HTR-8/SVneo (cell line): ENCODE results near the gene KIF6.
"Not testable (repeated sequence)": the region's sequence is repeated elsewhere in the genome, so short reads cannot be mapped to it uniquely, and the experiment has no call there.

Experiments
- DNase-seq: peaks from one replicate; pipeline ENCODE4 v3.0.0; 2011; ENCODE audit warnings: low spot score, mixed read lengths; ENCODE audit not compliant: insufficient read length
- FAIRE-seq: peaks from 2 replicates; lab custom pipeline; 2011; peaks lifted over from hg19 to GRCh38; lab: Jason Lieb, UNC

Gene KIF6

DNA sequence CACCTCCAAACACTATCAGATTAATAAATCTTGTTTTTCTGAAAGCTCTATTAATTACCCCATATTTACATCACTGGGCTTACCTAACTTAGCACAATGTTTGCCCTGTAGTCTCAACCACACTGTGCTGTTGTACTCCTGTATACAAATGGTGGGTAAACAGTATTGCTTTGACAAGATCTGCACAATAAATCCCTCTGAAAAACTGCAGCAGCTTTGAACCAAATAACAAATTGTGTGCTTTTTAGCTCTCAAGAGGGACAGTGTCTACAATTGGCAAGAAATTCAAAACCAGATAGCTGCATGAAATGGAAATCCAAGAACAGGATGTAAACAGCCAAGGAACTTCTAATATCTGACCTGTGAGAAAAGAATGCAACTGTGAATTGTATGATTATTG is 10.4 kb downstream of the KIF6 start:
- no peak for DNase-seq
- no peak for FAIRE-seq

DNA sequence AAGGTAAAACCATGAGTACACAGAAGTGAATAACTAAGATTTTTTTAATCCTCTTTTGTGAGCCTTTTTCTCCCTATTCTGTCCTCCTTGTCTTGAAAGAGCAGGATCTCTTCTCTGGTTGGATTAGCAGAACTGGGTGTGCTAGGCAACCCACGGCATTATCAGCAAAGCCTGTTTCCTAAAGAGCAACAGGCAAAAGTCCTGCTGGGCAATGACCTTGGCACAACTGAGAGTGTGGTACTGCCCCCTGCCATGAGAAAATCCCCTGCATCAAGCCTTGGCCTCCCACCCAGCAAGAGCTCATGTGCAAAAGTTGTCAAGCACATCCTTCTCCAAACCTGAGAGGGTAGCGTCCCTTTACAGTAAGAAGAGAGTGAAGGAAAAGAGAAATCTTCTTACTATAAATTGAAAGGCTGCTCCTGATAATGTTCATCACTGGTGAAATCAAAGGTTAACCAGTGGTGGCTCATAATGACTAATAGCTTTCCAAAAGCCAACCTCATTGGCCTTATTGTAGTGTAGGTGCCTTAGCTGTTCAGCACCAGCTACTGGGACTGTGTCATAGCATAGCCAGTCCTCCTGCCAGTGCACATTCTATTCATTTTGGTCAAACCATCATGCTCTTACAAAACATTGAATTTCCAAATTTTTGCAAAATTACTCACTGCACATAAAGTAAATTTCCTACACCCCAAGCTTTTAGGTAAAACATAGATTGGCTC is 17.1 kb downstream of the KIF6 start:
- no peak for DNase-seq
- no peak for FAIRE-seq

DNA sequence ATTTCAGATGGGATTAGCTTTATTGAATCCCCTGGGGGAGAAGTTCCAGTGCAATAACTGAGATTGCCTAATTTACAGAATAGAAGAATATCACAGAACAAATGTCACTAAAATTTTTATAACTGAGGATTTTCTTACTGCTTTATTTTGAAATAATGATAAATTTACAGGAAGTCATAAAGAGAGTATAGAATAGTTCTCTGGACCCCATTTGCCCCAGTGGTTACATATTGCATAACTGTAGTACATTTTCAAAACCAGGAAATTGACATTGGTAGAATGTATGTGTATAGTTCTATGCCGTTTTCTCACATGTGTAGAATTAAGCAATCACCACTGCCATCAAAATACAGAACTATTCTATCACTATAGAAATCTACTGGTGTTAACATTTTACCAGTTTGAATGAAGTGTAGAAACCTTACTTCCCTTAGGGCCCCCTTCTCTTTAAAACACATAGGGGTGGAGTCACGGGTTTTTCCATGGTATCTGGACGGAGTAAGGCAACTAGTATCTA is 18.3 kb downstream of the KIF6 start:
- FAIRE-seq (no peak), DNase-seq (no peak)

DNA sequence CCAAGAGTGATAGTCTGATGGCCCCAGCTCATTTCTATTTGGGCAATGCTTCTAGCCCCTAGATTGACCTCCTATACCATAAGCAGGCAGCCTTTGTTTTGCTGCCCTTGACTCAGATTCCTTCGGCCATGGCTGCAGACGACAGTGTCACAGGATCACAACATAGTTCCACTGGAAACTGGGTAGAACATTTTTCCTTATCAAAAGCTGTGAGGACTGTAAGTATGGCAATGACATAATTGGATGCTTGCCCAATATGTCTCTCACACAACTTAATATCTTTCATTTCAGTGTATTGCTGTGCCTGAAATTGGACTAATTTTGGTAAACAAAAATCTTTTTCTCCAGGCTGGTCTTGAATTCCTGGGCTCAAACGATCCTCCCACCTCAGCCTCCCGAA is 22.9 kb downstream of the KIF6 start:
- FAIRE-seq (no peak), DNase-seq (no peak)

DNA sequence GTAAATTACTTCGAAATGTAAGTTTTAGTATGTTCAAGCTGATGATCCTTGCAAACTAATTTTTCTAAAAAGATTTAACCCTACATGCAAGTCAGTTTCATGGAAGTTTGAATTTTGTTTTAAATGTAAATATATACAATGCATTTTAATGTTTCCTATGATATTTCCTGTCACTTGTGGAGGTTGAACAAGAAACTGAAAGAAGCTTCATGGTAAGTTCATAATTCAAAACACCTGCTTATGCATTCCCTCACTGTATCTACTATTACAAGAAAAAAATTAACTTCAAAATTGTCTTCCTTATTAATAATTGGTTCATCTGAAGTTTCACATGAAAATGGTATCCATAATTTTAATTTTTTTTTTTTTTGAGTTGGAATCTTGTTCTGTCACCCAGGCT is 24.8 kb downstream of the KIF6 start:
- DNase-seq (no peak), FAIRE-seq (no peak)

DNA sequence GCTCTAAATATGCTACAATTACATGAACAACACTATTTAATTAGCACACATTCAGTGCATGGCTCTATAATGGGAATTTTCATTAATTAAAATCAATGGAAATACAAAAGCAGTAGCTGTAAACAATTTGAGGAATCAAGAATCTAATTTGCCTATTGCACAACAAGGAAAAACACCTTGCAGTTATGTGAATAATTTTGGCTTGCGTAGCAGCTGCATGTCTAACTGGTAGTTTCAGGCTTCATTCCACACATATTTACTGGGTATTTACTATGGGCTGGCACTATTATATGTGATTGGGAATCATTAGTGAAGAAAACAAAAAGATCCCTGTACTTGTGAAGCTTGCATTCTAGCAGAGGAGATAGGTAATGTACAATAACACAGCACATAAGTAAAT is 26.4 kb downstream of the KIF6 start:
- no peak for FAIRE-seq

DNA sequence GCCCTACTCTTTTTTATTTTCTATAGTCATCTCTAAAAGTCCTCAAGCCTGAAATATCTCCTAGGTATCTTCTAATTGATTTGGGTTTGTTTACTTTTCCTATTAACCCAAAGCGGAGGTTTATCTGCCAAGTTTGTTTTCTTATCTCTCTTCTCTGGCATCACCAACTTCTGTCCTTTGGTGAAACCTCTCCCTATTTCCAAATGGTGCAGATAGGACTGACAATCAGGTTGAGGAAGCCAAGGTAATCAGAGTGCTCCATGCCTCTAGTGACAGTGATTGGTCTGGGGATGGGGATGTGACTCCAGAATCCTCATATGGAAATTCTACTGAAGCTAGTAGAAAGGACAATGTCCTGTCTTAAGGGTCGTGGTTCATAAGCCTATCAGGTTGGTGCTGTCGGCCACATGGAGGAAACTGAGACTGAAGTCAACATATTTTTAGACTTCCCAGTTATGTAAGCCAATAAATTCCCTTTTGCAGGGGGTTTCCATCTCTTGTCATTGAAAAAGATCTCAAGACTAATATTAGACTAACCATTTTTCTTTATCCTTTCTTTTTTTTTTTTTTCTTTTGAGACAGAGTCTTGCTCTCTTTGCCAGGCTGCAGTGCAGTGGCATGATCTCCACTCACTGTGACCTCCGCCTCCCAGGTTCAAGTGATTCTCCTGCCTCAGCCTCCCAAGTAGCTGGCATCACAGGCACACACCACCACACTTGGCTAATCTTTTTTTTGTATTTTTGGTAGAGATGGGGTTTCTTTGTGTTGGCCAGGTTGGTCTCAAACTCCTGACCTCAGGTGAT is 28.0 kb downstream of the KIF6 start:
- DNase-seq, result no peak
- no peak for FAIRE-seq

More for the DNA sequence above, 26.4 kb downstream of the KIF6 start:
- DNase-seq, result no peak

DNA sequence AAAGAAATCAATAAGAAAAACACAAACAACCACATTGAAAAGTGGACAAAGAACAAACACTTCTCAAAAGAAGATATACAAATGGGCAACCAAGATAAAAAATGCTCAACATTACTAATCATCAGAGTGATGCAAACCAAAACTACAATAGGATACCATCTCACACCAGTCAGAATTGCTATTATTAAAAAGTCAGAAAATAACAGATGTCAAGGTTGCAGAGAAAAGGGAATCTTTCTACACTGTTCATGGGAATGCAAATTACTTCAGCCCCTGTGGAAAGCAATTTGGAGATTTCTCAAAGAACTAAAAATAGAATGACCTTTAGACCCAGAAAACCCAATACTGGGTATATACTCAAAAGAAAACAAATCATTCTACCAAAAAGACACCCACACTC is 29.8 kb downstream of the KIF6 start:
- DNase-seq, result no peak
- no peak for FAIRE-seq

DNA sequence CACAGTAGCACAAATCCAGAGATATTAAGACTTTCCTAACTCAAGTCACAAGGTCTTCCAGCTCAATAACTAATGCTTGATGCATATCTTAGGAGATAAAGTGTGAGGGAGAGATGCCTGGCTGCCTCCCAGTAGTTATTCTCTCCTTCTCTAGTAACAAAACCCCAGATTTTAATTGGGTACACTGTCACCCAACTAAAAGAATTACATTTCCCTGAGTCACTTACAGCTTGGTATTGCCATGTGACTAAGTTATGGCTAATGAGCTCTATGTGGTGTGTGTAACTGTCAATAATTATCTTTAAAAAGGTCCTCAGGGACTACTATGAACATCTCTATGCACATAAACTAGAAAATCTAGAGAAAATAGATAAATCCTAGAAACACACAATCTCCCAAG is 32.0 kb downstream of the KIF6 start:
- FAIRE-seq (no peak), DNase-seq (no peak)

DNA sequence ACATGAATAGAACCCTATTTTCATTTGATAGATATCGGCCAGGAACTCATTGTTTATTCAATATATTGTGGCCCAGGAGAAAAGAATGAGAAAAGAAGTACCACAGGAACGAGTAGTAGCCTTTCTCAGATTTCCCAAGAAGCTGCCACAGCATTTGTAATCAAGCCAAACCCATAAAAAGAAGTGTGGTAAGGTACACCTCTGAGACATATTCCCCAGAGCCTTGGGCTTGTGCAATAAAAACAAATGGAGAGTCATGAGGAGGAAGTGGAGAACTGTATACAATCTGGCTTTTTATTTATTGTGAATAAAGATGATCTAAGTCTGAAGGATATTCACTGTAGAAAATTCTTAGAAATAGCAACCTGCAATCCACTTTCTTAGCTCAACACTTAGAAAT is 36.7 kb downstream of the KIF6 start:
- no peak for DNase-seq
- FAIRE-seq, result no peak

DNA sequence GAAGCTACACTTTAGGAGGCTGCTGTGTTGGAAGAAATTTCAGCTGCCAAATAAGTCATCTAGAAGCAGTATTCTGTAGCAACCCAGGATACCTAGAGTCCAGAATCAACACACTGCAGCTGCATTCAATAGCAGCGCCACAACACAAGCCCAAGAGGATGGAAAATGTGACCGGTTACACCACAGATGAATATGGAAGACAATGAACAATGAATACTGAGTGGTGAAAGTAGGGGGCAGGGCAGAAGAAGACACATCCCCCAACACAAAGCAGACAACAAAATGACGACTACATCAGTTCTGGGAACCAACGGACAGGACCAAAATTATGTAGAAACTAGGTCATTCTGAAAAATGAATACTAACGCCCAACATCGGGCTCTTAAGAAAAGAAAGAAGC is 38.2 kb downstream of the KIF6 start:
- no peak for FAIRE-seq
- DNase-seq, result no peak

DNA sequence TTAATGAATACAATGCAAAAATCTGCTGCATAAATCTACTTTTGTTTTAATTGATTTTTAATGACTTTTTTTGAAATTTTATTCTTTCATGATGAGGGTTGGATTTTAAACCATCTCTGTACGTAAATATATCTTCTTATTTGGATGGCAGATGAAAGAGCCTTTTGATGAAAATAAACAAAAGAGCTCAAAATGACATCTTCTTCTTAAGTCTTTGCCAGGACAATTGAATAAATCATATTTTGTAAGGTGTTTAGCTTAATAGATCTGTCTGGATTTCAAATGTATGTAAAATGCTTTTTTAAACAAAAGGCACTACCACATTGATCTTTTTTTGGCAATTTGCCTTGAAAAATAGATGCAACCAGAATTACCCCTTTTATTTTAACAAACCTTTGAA is 39.3 kb downstream of the KIF6 start:
- FAIRE-seq (no peak), DNase-seq (no peak)

DNA sequence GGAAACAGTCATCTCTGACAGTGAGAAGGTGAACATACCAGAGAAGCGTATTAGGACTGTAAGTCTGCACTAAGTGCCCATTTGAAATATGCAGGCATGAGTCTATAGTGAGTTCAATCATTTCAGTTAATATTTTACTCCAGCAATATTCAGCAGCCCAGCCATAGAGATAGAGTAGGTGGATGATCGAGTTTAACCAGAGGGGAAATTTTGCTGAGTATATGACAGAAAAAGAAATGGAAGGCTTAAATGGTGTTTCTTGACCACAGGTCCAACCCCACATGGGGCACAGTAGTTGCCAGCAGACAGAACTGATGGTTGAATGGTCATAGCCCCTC is 39.8 kb downstream of the KIF6 start:
- FAIRE-seq, result no peak
- no peak for DNase-seq

DNA sequence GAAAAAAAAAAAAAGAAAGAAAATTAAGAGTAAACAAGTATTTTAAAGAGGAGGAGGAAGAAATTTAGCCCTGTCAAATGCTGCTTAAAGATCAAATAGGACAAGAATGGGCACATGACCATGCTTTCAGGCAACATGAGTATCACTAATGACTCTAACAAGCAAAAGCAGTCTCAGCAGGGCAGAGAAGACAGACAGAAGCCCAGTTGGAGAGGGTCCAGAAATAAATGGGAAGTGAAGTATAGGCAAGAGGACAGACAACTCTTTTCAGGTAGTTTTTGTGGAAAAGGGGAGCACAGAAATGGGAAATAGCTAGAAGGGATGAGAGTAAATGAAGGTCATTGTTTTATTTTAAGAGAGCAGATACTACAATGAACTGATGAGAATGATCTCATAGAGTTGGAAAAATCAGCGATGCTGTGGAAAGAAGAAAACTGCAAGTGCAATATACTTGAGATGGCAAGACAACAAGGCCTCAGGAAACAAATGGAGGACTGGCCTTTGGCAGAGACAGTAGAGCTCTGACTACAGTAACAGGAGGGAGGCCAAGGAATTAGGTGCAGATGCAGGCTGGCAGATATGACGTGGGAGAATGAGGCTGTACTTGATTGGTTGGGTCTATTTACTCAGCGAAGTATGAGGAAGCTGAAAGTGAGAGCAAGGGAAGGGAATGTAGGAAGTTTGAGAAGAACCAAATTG is 40.3 kb downstream of the KIF6 start:
- DNase-seq (no peak), FAIRE-seq (no peak)

DNA sequence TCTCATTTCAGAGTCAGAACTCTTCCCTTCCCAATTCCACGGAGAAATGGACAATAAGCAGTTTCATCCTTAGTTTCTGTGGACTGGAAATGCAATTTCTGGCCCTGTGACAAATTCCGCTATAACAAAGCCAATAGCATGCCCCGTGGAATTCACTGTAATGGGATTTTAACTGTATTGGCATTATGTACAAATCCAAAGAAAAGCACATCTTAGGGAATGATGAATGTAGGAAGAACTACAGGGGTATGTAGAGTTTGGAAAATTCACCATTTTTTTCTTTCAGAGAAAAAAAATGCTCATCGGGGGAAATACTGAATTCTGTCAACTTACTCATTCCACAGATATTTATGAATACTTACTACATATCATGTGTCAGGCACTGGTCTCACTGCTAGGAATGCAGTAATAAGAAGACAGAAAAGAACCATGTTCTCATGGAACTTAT is 43.5 kb downstream of the KIF6 start:
- DNase-seq (no peak), FAIRE-seq (no peak)

DNA sequence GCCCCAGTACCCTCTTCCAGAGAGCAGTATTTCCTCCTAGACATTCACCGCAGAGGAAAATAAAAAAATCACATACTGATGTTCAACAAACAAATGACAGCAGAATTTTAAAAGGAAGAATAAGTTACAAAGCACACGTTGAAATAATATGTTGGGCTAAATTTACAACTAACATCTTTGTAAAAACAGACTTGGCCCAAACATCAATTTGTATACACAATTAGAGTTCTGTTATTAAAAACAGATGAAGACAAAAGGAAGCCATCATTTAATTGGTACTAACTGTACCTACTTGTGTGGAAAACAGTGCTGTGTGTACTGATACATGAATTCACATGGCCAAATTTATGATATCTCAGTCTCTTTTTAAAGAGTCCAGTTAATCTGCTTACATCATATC is 46.3 kb downstream of the KIF6 start:
- no peak for FAIRE-seq
- no peak for DNase-seq

DNA sequence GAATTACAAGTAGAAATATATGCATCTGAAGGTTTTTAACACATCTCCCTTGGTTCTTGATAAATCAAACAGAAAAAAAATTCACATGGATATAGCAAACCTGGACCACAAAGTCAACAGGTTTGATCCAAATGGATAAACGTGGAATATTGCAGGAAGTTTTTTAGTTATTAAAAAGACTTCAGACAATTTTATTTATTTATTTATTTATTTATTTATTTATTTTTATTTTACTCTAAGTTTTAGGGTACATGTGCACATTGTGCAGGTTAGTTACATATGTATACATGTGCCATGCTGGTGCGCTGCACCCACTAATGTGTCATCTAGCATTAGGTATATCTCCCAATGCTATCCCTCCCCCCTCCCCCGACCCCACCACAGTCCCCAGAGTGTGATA is 47.9 kb downstream of the KIF6 start:
- not testable (repeated sequence) for DNase-seq, FAIRE-seq

DNA sequence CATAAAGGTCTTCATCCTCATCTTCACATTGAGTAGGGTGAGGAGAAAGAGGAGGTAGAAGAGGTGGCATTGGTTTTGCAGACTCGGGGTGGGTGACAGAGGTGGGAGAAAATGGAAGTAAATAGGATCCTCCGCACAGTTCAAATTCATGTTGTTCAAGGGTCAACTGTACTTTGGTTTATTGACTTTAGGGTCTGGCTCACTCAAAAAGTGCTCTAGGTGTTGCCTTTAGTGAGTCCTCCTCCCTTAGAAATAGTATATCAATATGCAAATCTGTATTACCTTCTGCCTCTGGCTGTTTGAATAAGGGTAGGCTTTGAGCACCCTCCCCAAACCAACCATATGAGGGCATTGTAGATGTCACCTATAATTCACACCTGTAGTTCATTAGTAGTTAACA is 54.7 kb downstream of the KIF6 start:
- no peak for DNase-seq

DNA sequence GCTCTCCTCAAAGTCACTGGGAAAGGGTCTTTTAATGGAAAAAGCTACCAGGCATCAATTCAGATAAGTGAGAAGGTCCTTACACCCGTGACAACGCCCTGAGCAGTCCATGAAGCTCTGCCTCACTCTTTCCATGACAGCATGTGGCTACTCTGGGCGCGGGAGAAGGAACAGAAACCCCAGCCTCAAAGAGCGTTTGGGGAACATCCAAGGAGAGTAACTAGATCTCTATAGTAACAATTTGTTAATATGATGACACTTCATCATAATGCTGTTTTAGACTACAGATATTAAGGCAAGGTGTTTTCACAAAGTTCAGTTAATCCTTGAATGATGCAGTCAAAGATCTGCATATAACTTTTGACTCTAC is 55.2 kb downstream of the KIF6 start:
- DNase-seq (no peak), FAIRE-seq (no peak)

More for the DNA sequence above, 54.7 kb downstream of the KIF6 start:
- no peak for FAIRE-seq

DNA sequence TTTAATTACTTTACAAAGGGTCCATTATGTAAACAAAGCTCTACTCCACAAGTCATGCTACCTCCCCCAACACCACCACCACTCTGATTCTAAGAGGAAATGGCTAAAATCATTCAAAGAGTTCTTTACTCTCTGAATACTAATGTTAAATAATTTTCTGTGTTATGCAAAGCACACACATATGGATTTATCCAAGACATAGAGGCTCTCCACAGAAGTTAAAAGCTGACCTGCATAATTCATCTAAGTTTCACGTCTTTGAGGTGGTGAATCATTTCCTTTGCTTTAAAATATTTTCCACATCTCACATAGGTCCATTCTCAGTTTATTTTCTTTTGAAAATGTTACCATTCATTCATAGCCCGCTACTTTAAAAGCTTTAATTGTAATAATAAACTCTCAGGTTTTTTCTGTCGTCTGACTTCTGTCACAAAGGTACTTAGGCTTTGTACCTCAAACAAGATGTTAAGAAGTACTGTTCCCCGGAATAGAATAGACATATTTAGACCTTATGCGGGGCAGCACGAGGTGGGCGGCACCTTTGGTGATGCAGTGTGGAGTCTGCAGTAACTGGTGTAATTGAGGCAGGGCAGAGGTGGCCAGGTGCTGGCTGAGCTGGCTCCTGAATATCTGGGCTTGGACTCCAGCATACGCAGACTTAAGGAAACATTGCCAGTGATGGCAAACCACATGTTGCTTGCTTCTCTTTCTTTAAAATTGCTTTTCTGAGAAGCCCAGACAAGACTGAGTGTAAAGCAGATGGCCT is 55.8 kb downstream of the KIF6 start:
- DNase-seq (no peak), FAIRE-seq (no peak)
